Activated T-cell treated with anti-CD3 and anti-CD28 coated beads, Interleukin-2, amount 50 U/mL, for 72 hours (primary cell): ENCODE data around the gene CERT1. TPM values are rescaled to one million over a fixed set of nuclear protein-coding genes. Genes with fewer than 3 reads are reported as not detected.
"Not testable (repeated sequence)": the region's sequence is repeated elsewhere in the genome, so short reads cannot be mapped to it uniquely, and the experiment has no call there.

Experiments
- ATAC-seq, 2 donors: fragments of 150-1000 bp; cut with Tn5 transposase; replicated peaks in 1 of 2; 2 replicates each; pipeline ENCODE4 v1.10.0; 2021; ENCODE audit warnings: moderate library complexity in 2 of 2, mild to moderate bottlenecking in 1 of 2
- DNase-seq, 2 donors: peaks; one replicate each; pipeline ENCODE4 v3.0.0; 2021 to 2022; ENCODE audit warnings: mixed read lengths in 1 of 2
- H3K27ac Mint-ChIP-seq: one replicate; pipeline ENCODE4 v1.8.0; 2022; ENCODE audit warnings: mild to moderate bottlenecking, moderate library complexity, mixed read lengths
- H3K27me3 Mint-ChIP-seq: one replicate; pipeline ENCODE4 v1.8.0; 2022; ENCODE audit warnings: low read depth, mixed read lengths
- H3K36me3 Mint-ChIP-seq, 2 donors: one replicate each; pipeline ENCODE4 v1.8.0; 2022; ENCODE audit warnings: mixed read lengths in 2 of 2, mild to moderate bottlenecking in 1 of 2; ENCODE audit not compliant: insufficient read depth in 2 of 2
- H3K4me1 Mint-ChIP-seq: one replicate; pipeline ENCODE4 v1.8.0; 2022; ENCODE audit warnings: low read depth, mixed read lengths
- H3K4me3 Mint-ChIP-seq, 2 donors: one replicate each; pipeline ENCODE4 v1.8.0; 2022; ENCODE audit warnings: mild to moderate bottlenecking in 2 of 2, mixed read lengths in 2 of 2, moderate library complexity in 2 of 2
- H3K9me3 Mint-ChIP-seq, 2 donors: one replicate each; pipeline ENCODE4 v1.8.0; 2022; ENCODE audit warnings: mixed read lengths in 2 of 2
- total RNA-seq, 2 donors: library from RNA; stranded (reverse); gene quantifications; one replicate each; pipeline ENCODE4 v1.2.3, GENCODE V29; 2022

Gene CERT1
- total RNA-seq, 2 donors from 2014 or later: 31.9 to 34.9 TPM

GRCh38 chr5:75521195-75521594 lies 9.8 kb upstream of the CERT1 start:
- H3K27ac Mint-ChIP-seq: no peak overlapping the region
- no peak for DNase-seq
- H3K4me3 Mint-ChIP-seq: no peak overlapping the region
- H3K9me3 Mint-ChIP-seq: peaks cover 0 to 15% of the 10 kb centered on the region in 2 donors
- H3K4me1 Mint-ChIP-seq: peaks cover 85% of the 10 kb centered on the region
- peaks cover 16 to 24% of the 10 kb centered on the region in 2 donors for H3K36me3 Mint-ChIP-seq
- no peak for ATAC-seq
- no peaks in the 10 kb centered on the region for H3K27me3 Mint-ChIP-seq

- Mint-ChIP-seq H3K9me3 (peaks cover 0 to 15% of the 10 kb centered on the region in 2 donors), H3K27me3 (no peaks in the 10 kb centered on the region), H3K36me3 (peaks cover 16 to 26% of the 10 kb centered on the region in 2 donors), H3K4me3 (no peak overlapping the region), H3K4me1 (peaks cover 85% of the 10 kb centered on the region), H3K27ac (peak overlapping the region; percentile 12)
- ATAC-seq (no peak), DNase-seq (no peak)
These were observed 8.3 kb upstream of the CERT1 start for GRCh38 chr5:75519761-75520160.

- Mint-ChIP-seq H3K4me3 (peak overlapping the region in 1 of 2 donors; percentile 32), H3K9me3 (no peaks in the 10 kb centered on the region), H3K36me3 (peaks cover 4 to 7% of the 10 kb centered on the region in 2 donors), H3K27me3 (no peaks in the 10 kb centered on the region), H3K4me1 (peaks cover 74% of the 10 kb centered on the region), H3K27ac (no peak overlapping the region)
- ATAC-seq (no peak), DNase-seq (no peak)
These were observed 2.9 kb upstream of the CERT1 start for GRCh38 chr5:75514323-75514722.

GRCh38 chr5:75513841-75514240 lies 2.4 kb upstream of the CERT1 start:
- DNase-seq: no peak
- H3K9me3 Mint-ChIP-seq: no peaks in the 10 kb centered on the region
- H3K27me3 Mint-ChIP-seq: no peaks in the 10 kb centered on the region
- peaks cover 70% of the 10 kb centered on the region for H3K4me1 Mint-ChIP-seq
- H3K27ac Mint-ChIP-seq: no peak overlapping the region
- no peak for ATAC-seq
- peak overlapping the region in 1 of 2 donors; percentile 32 for H3K4me3 Mint-ChIP-seq
- H3K36me3 Mint-ChIP-seq: peaks cover 4 to 7% of the 10 kb centered on the region in 2 donors

GRCh38 chr5:75512383-75513074 lies 1.1 kb upstream of the CERT1 start:
- Mint-ChIP-seq H3K27me3 (no peaks in the 10 kb centered on the region), H3K4me3 (peak overlapping the region; percentile 96 to 99), H3K9me3 (peaks cover 0 to 3% of the 10 kb centered on the region in 2 donors), H3K4me1 (peaks cover 69% of the 10 kb centered on the region), H3K27ac (peak overlapping the region; percentile 84), H3K36me3 (peaks cover 2 to 12% of the 10 kb centered on the region in 2 donors)
- DNase-seq (no peak), ATAC-seq (no peak)

GRCh38 chr5:75510836-75511434 lies 494 bp downstream of the CERT1 start:
- H3K36me3 Mint-ChIP-seq: peaks cover 2 to 16% of the 10 kb centered on the region in 2 donors
- H3K27me3 Mint-ChIP-seq: no peaks in the 10 kb centered on the region
- H3K4me3 Mint-ChIP-seq: peak overlapping the region; percentile 96 to 99
- H3K4me1 Mint-ChIP-seq: peaks cover 64% of the 10 kb centered on the region
- ATAC-seq (peak; percentile 54 to 55), DNase-seq (peak; percentile 57 to 62)
- peaks cover 0 to 5% of the 10 kb centered on the region in 2 donors for H3K9me3 Mint-ChIP-seq
- H3K27ac Mint-ChIP-seq: peak overlapping the region; percentile 89

- Mint-ChIP-seq H3K4me3 (peak overlapping the region; percentile 96 to 99), H3K36me3 (peaks cover 2 to 13% of the 10 kb centered on the region in 2 donors), H3K9me3 (peaks cover 0 to 5% of the 10 kb centered on the region in 2 donors), H3K27ac (peak overlapping the region; percentile 89), H3K27me3 (no peaks in the 10 kb centered on the region), H3K4me1 (peaks cover 62% of the 10 kb centered on the region)
- DNase-seq (no peak), ATAC-seq (no peak)
These were observed 1.0 kb downstream of the CERT1 start for GRCh38 chr5:75510417-75510835.

- peaks cover 0 to 5% of the 10 kb centered on the region in 2 donors for H3K9me3 Mint-ChIP-seq
These were observed 1.5 kb downstream of the CERT1 start for GRCh38 chr5:75509956-75510355.

GRCh38 chr5:75509546-75509945 lies 1.9 kb downstream of the CERT1 start:
- peak overlapping the region; percentile 96 to 99 for H3K4me3 Mint-ChIP-seq
- ATAC-seq (no peak), DNase-seq (no peak)
- peaks cover 0 to 5% of the 10 kb centered on the region in 2 donors for H3K9me3 Mint-ChIP-seq
- H3K36me3 Mint-ChIP-seq: peaks cover 2 to 16% of the 10 kb centered on the region in 2 donors
- peak overlapping the region; percentile 89 for H3K27ac Mint-ChIP-seq
- H3K4me1 Mint-ChIP-seq: peaks cover 53% of the 10 kb centered on the region
- H3K27me3 Mint-ChIP-seq: no peaks in the 10 kb centered on the region

More at GRCh38 chr5:75509956-75510355, 1.5 kb downstream of the CERT1 start:
- H3K27me3 Mint-ChIP-seq: no peaks in the 10 kb centered on the region
- H3K27ac Mint-ChIP-seq: peak overlapping the region; percentile 89
- H3K36me3 Mint-ChIP-seq: peaks cover 2 to 13% of the 10 kb centered on the region in 2 donors
- H3K4me1 Mint-ChIP-seq: peaks cover 58% of the 10 kb centered on the region
- no peak for ATAC-seq
- DNase-seq: no peak
- H3K4me3 Mint-ChIP-seq: peak overlapping the region; percentile 96 to 99

GRCh38 chr5:75507841-75508240 lies 3.6 kb downstream of the CERT1 start:
- peaks cover 0 to 5% of the 10 kb centered on the region in 2 donors for H3K9me3 Mint-ChIP-seq
- no peaks in the 10 kb centered on the region for H3K27me3 Mint-ChIP-seq
- DNase-seq: no peak
- peaks cover 39% of the 10 kb centered on the region for H3K4me1 Mint-ChIP-seq
- H3K36me3 Mint-ChIP-seq: peaks cover 2 to 16% of the 10 kb centered on the region in 2 donors
- peak overlapping the region in 1 of 2 donors; percentile 9 for H3K4me3 Mint-ChIP-seq
- no peak overlapping the region for H3K27ac Mint-ChIP-seq
- ATAC-seq: no peak

GRCh38 chr5:75505112-75505511 lies 6.3 kb downstream of the CERT1 start:
- DNase-seq, H3K9me3 Mint-ChIP-seq, H3K27ac Mint-ChIP-seq, H3K4me3 Mint-ChIP-seq, ATAC-seq, H3K27me3 Mint-ChIP-seq: not testable (repeated sequence)
- Mint-ChIP-seq H3K4me1 (peaks cover 31% of the 10 kb centered on the region), H3K36me3 (peaks cover 2 to 21% of the 10 kb centered on the region in 2 donors)

GRCh38 chr5:75498875-75499274 lies 12.6 kb downstream of the CERT1 start:
- DNase-seq, H3K4me3 Mint-ChIP-seq, H3K27me3 Mint-ChIP-seq, H3K9me3 Mint-ChIP-seq, H3K27ac Mint-ChIP-seq, ATAC-seq: not testable (repeated sequence)
- Mint-ChIP-seq H3K4me1 (peaks cover 17% of the 10 kb centered on the region), H3K36me3 (peaks cover 11 to 21% of the 10 kb centered on the region in 2 donors)

- Mint-ChIP-seq H3K9me3 (no peaks in the 10 kb centered on the region), H3K4me1 (peaks cover 17% of the 10 kb centered on the region), H3K27me3 (no peaks in the 10 kb centered on the region), H3K36me3 (peaks cover 11 to 25% of the 10 kb centered on the region in 2 donors), H3K4me3 (no peak overlapping the region), H3K27ac (no peak overlapping the region)
- ATAC-seq (no peak), DNase-seq (no peak)
These were observed 13.1 kb downstream of the CERT1 start for GRCh38 chr5:75498208-75498777.
